WTC11 (cell line): ENCODE measurements around the gene FBLN7. TPM values are rescaled to one million over a fixed set of nuclear protein-coding genes. Genes with fewer than 3 reads are reported as not detected.

ENCODE experiments used
- ATAC-seq: fragments of 200-7000 bp; cut with Tn5 transposase; 2 replicates; pipeline ENCODE4 v1.10.0; 2021; ENCODE audit warnings: mild to moderate bottlenecking, moderate library complexity
- CTCF ChIA-PET: fragments of 300-600 bp; sonication (Branson Sonifier 250); formaldehyde crosslinking; loops from one replicate; lab custom pipeline; 2021; ENCODE audit warnings: antibody characterized with exemption; lab: Charles Lee
- POLR2A ChIA-PET: fragments of 350-600 bp; sonication (Branson Sonifier 250); formaldehyde crosslinking; loops from one replicate; lab custom pipeline; 2021; ENCODE audit warnings: antibody characterized with exemption; lab: Charles Lee
- DNase-seq: peaks from one replicate; pipeline ENCODE4 v3.0.0; 2021; ENCODE audit warnings: low spot score
- H3K27ac Mint-ChIP-seq: 2 replicates; pipeline ENCODE4 v1.8.0; 2021; ENCODE audit warnings: mixed read lengths
- H3K27me3 Mint-ChIP-seq: 2 replicates; pipeline ENCODE4 v1.8.0; 2021; ENCODE audit warnings: low read depth, mild to moderate bottlenecking, moderate library complexity, mixed read lengths
- H3K36me3 Mint-ChIP-seq: 2 replicates; pipeline ENCODE4 v1.8.0; 2021; ENCODE audit warnings: mixed read lengths
- H3K4me1 Mint-ChIP-seq: 2 replicates; pipeline ENCODE4 v1.8.0; 2022; ENCODE audit warnings: mixed read lengths
- H3K4me3 Mint-ChIP-seq: 2 replicates; pipeline ENCODE4 v1.8.0; 2021; ENCODE audit warnings: mild to moderate bottlenecking, moderate library complexity, mixed read lengths
- H3K9me3 Mint-ChIP-seq: 2 replicates; pipeline ENCODE4 v1.8.0; 2021; ENCODE audit warnings: mixed read lengths
- ATF2 ChIP-seq: sonication (generic); formaldehyde crosslinking; IDR thresholded peaks from 2 replicates; pipeline ENCODE4 v1.8.1; 2022; ENCODE audit warnings: low read depth, missing genetic modification reagents, borderline replicate concordance
- ATF3 ChIP-seq: sonication (generic); formaldehyde crosslinking; conservative IDR thresholded peaks from 2 replicates; pipeline ENCODE4 v1.8.1; 2022; ENCODE audit warnings: mild to moderate bottlenecking, missing genetic modification reagents
- CBFB ChIP-seq: sonication (generic); formaldehyde crosslinking; IDR thresholded peaks from 2 replicates; pipeline ENCODE4 v1.8.1; 2022; ENCODE audit warnings: mild to moderate bottlenecking, low read depth, missing genetic modification reagents
- CTCF ChIP-seq: fragments of 200-600 bp; IDR thresholded peaks from 2 replicates; pipeline ENCODE4 v1.8.0; 2022; ENCODE audit warnings: antibody characterized with exemption
- ELF4 ChIP-seq: sonication (generic); formaldehyde crosslinking; IDR thresholded peaks from 2 replicates; pipeline ENCODE4 v1.8.1; 2022; ENCODE audit warnings: low read depth, mild to moderate bottlenecking, moderate library complexity, missing genetic modification reagents
- FOXK1 ChIP-seq: sonication (generic); formaldehyde crosslinking; IDR thresholded peaks from 2 replicates; pipeline ENCODE4 v1.8.0; 2022; ENCODE audit warnings: mild to moderate bottlenecking, moderate library complexity, missing genetic modification reagents
- FOXP1 ChIP-seq: sonication (generic); formaldehyde crosslinking; IDR thresholded peaks from 2 replicates; pipeline ENCODE4 v1.8.0; 2022; ENCODE audit warnings: missing genetic modification reagents, mild to moderate bottlenecking, moderate library complexity, borderline replicate concordance
- GRHL2 ChIP-seq: fragments of 250-450 bp; sonication (Bioruptor Pico); IDR thresholded peaks from 2 replicates; pipeline ENCODE4 v1.8.0; 2022; ENCODE audit warnings: mild to moderate bottlenecking, moderate library complexity; ENCODE audit not compliant: insufficient replicate concordance, severe bottlenecking
- GTF2I ChIP-seq: fragments of 250-450 bp; sonication (Bioruptor Pico); conservative IDR thresholded peaks from 2 replicates; pipeline ENCODE4 v1.4.0; 2021; ENCODE audit warnings: mild to moderate bottlenecking
- IRF2 ChIP-seq: sonication (generic); formaldehyde crosslinking; IDR thresholded peaks from 2 replicates; pipeline ENCODE4 v1.8.0; 2022; ENCODE audit warnings: low read depth, missing genetic modification reagents, borderline replicate concordance
- MAX ChIP-seq: sonication (generic); formaldehyde crosslinking; IDR thresholded peaks from 2 replicates; pipeline ENCODE4 v1.8.0; 2022; ENCODE audit warnings: mild to moderate bottlenecking, missing genetic modification reagents
- NFE2L1 ChIP-seq: sonication (generic); formaldehyde crosslinking; IDR thresholded peaks from 2 replicates; pipeline ENCODE4 v1.8.1; 2023; ENCODE audit warnings: missing genetic modification reagents
- NR1H2 ChIP-seq: sonication (generic); formaldehyde crosslinking; IDR thresholded peaks from 2 replicates; pipeline ENCODE4 v1.9.0; 2021; ENCODE audit warnings: mild to moderate bottlenecking, moderate library complexity, missing genetic modification reagents
- NR2C2 ChIP-seq: sonication (generic); formaldehyde crosslinking; IDR thresholded peaks from 2 replicates; pipeline ENCODE4 v1.8.0; 2022; ENCODE audit warnings: mild to moderate bottlenecking, missing genetic modification reagents
- PRDM15 ChIP-seq: sonication (generic); formaldehyde crosslinking; IDR thresholded peaks from 2 replicates; pipeline ENCODE4 v1.8.0; 2022; ENCODE audit warnings: missing genetic modification reagents
- PREB ChIP-seq: sonication (generic); formaldehyde crosslinking; IDR thresholded peaks from 2 replicates; pipeline ENCODE4 v1.8.1; 2022; ENCODE audit warnings: mild to moderate bottlenecking, missing genetic modification reagents, moderate library complexity, borderline replicate concordance
- SMAD3 ChIP-seq: sonication (generic); formaldehyde crosslinking; IDR thresholded peaks from 2 replicates; pipeline ENCODE4 v1.8.0; 2022; ENCODE audit warnings: missing genetic modification reagents, mild to moderate bottlenecking, borderline replicate concordance
- TCF7 ChIP-seq: sonication (generic); formaldehyde crosslinking; IDR thresholded peaks from 2 replicates; pipeline ENCODE4 v1.8.0; 2022; ENCODE audit warnings: mild to moderate bottlenecking, low read depth, missing genetic modification reagents, moderate library complexity
- ZNF317 ChIP-seq: sonication (generic); formaldehyde crosslinking; IDR thresholded peaks from 2 replicates; pipeline ENCODE4 v1.8.1; 2023; ENCODE audit warnings: low read depth, mild to moderate bottlenecking, moderate library complexity, missing genetic modification reagents, borderline replicate concordance
- ZNF396 ChIP-seq: fragments of 250-450 bp; sonication (Bioruptor Pico); IDR thresholded peaks from 2 replicates; pipeline ENCODE4 v1.8.0; 2021; ENCODE audit warnings: mild to moderate bottlenecking, moderate library complexity, borderline replicate concordance
- ZNF532 ChIP-seq: fragments of 250-450 bp; sonication (Bioruptor Pico); IDR thresholded peaks from 2 replicates; pipeline ENCODE4 v1.9.0; 2021; ENCODE audit warnings: mild to moderate bottlenecking, borderline replicate concordance
- ZNF671 ChIP-seq: fragments of 250-450 bp; sonication (Bioruptor Pico); IDR thresholded peaks from 2 replicates; pipeline ENCODE4 v1.8.0; 2021; ENCODE audit warnings: mild to moderate bottlenecking
- total RNA-seq: library from RNA; stranded (reverse); gene quantifications from 3 replicates; pipeline ENCODE4 v1.2.3, GENCODE V29; 2021

Gene FBLN7
- total RNA-seq, 1 experiment from 2014 or later, result 0.55 TPM

- Mint-ChIP-seq H3K4me3 (no peak overlapping the region), H3K27me3 (no peaks in the 10 kb centered on the region), H3K4me1 (peaks cover 8% of the 10 kb centered on the region), H3K9me3 (no peaks in the 10 kb centered on the region), H3K27ac (no peak overlapping the region), H3K36me3 (no peaks in the 10 kb centered on the region)
- ChIA-PET POLR2A (no interaction called here), CTCF (no interaction called here)
- ATAC-seq (no peak), DNase-seq (no peak)
- no peak for TF ChIP-seq NFE2L1
- TF ChIP-seq ZNF396 (CRISPR knock-in tag), result no peak
- TF ChIP-seq IRF2, result no peak
- TF ChIP-seq CBFB, result no peak
- no peak for TF ChIP-seq CTCF
- TF ChIP-seq NR2C2 (CRISPR knock-in tag), result no peak
- TF ChIP-seq PREB (CRISPR knock-in tag), result no peak
- TF ChIP-seq ZNF532 (CRISPR knock-in tag), result no peak
- no peak for TF ChIP-seq GTF2I
- no peak for TF ChIP-seq FOXP1 (CRISPR knock-in tag)
- no peak for TF ChIP-seq TCF7 (CRISPR knock-in tag)
- no peak for TF ChIP-seq PRDM15
Observed at GRCh38 chr2:112170495-112170894, 32.3 kb downstream of the FBLN7 start.

- DNase-seq (no peak), ATAC-seq (no peak)
- no peak overlapping the region for H3K27ac Mint-ChIP-seq
- H3K27me3 Mint-ChIP-seq, result no peaks in the 10 kb centered on the region; the same call in 1 of the 2 replicates
- H3K4me3 Mint-ChIP-seq, result no peak overlapping the region
- CTCF ChIA-PET, result no interaction called here
- peaks cover 4% of the 10 kb centered on the region for H3K4me1 Mint-ChIP-seq
- no peaks in the 10 kb centered on the region for H3K36me3 Mint-ChIP-seq
- POLR2A ChIA-PET, result no interaction called here
- TF ChIP-seq MAX (CRISPR knock-in tag) (no peak), SMAD3 (CRISPR knock-in tag) (no peak), FOXK1 (no peak), ATF2 (CRISPR knock-in tag) (no peak), ZNF671 (no peak), ZNF317 (CRISPR knock-in tag) (no peak), NR2C2 (CRISPR knock-in tag) (no peak), GRHL2 (CRISPR knock-in tag) (no peak), ATF3 (no peak), ELF4 (CRISPR knock-in tag) (no peak), NR1H2 (CRISPR knock-in tag) (no peak), ZNF396 (CRISPR knock-in tag) (no peak)
- H3K9me3 Mint-ChIP-seq, result no peaks in the 10 kb centered on the region
Observed at GRCh38 chr2:112173646-112174319, 35.6 kb downstream of the FBLN7 start.
